ENCODE results near the gene CAP2.

DNA sequence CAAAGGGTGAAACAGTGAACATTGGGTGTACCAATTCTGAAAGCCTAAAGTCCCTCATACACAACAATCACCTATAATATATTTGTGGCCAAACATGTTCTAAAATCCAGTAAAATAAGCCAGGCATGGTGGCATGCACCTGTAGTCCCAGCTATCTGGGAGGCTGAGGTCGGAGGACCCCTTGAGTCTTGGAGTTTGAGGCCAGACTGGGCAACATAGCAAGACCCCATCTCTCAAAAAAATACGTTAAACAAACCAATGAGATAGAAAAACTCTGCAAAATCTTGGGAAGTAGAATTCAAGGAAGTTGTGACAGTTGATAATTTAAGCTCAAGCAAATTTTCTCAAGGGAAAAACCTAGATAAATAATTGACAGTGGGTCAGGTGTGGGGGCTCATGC, 92.6 kb downstream of the CAP2 start:
- TF ChIP-seq POLR2A (IDR thresholded peaks at IDR 0.05; ENCODE audit: low read length) (no peak), GATA1 (IDR thresholded peaks at IDR 0.05; ENCODE audit: low read depth, low read length) (no peak)

Data from erythroblast (primary cell).